Measurements from ENCODE around the gene MTHFD2.
"Not testable (repeated sequence)": the region's sequence is repeated elsewhere in the genome, so short reads cannot be mapped to it uniquely, and the experiment has no call there.

The MTHFD2 gene

GRCh38 chr2:74198023-74198460, 373 bp upstream of the MTHFD2 start:
- DNase-seq: no peak

GRCh38 chr2:74199275-74199701, 873 bp downstream of the MTHFD2 start:
- DNase-seq: no peak

GRCh38 chr2:74199871-74200305, 1.5 kb downstream of the MTHFD2 start:
- no peak for DNase-seq

GRCh38 chr2:74201196-74201595, 2.8 kb downstream of the MTHFD2 start:
- DNase-seq: no peak

GRCh38 chr2:74201596-74201995, 3.2 kb downstream of the MTHFD2 start:
- no peak for DNase-seq

GRCh38 chr2:74204436-74204835, 6.0 kb downstream of the MTHFD2 start:
- no peak for DNase-seq

GRCh38 chr2:74205113-74205512, 6.7 kb downstream of the MTHFD2 start:
- DNase-seq: no peak

- peak; percentile 6 for DNase-seq
These were observed 7.2 kb downstream of the MTHFD2 start for GRCh38 chr2:74205596-74205995.

GRCh38 chr2:74206180-74206688, 7.8 kb downstream of the MTHFD2 start:
- peak; percentile 46 for DNase-seq

GRCh38 chr2:74212702-74213410, 14.4 kb downstream of the MTHFD2 start:
- no peak for DNase-seq

GRCh38 chr2:74215771-74216170, 17.4 kb downstream of the MTHFD2 start:
- DNase-seq: not testable (repeated sequence)

- no peak for DNase-seq
These were observed 18.2 kb downstream of the MTHFD2 start for GRCh38 chr2:74216642-74217041.

- no peak for DNase-seq
These were observed 21.6 kb downstream of the MTHFD2 start for GRCh38 chr2:74219846-74220486.

- DNase-seq: no peak
These were observed 22.7 kb downstream of the MTHFD2 start for GRCh38 chr2:74221091-74221490.

- no peak for DNase-seq
These were observed 23.3 kb downstream of the MTHFD2 start for GRCh38 chr2:74221604-74222299.

- DNase-seq: no peak
These were observed 23.9 kb downstream of the MTHFD2 start for GRCh38 chr2:74222300-74222650.

- DNase-seq: no peak
These were observed 25.7 kb downstream of the MTHFD2 start for GRCh38 chr2:74223941-74224770.

GRCh38 chr2:74225698-74226459, 27.5 kb downstream of the MTHFD2 start:
- DNase-seq: no peak

GRCh38 chr2:74226648-74227213, 28.3 kb downstream of the MTHFD2 start:
- DNase-seq: no peak

- DNase-seq: no peak
These were observed 29.2 kb downstream of the MTHFD2 start for GRCh38 chr2:74227646-74228045.

GRCh38 chr2:74228772-74229171, 30.4 kb downstream of the MTHFD2 start:
- no peak for DNase-seq

- DNase-seq: not testable (repeated sequence)
These were observed 31.4 kb downstream of the MTHFD2 start for GRCh38 chr2:74229865-74230264.

Data from central memory CD4-positive, alpha-beta T cell (primary cell).